Liver (tissue), 3 donors: Measurements from ENCODE around the gene IFRD1.

Experiments used
- ATF3 ChIP-seq: IDR thresholded peaks from 2 replicates; pipeline ENCODE4 v1.6.1; 2016; ENCODE audit warnings: antibody characterized with exemption
- CTCF ChIP-seq: fragments of 150-350 bp; IDR thresholded peaks from 2 replicates; pipeline ENCODE4 v1.5.1; 2017; ENCODE audit warnings: improper control_type of control experiment, low read depth, low read length; ENCODE audit not compliant: missing input control
- EGR1 ChIP-seq, 2 donors: IDR thresholded peaks; 2 replicates each; pipeline ENCODE4 v1.6.1; 2016 to 2018; ENCODE audit warnings: antibody characterized with exemption in 2 of 2, low read depth in 2 of 2
- GABPA ChIP-seq, 2 donors: IDR thresholded peaks in 1 of 2; conservative IDR thresholded peaks in 1 of 2; 2 replicates each; pipeline ENCODE4 v1.6.1; 2016; ENCODE audit warnings: antibody characterized with exemption in 2 of 2, mild to moderate bottlenecking in 1 of 2, moderate library complexity in 1 of 2
- JUND ChIP-seq, 2 donors: IDR thresholded peaks; 2 replicates each; pipeline ENCODE4 v1.6.1; 2016; ENCODE audit warnings: antibody characterized with exemption in 2 of 2
- MAX ChIP-seq: IDR thresholded peaks from 2 replicates; pipeline ENCODE4 v1.6.1; 2016; ENCODE audit warnings: antibody characterized with exemption
- RAD21 ChIP-seq, 2 donors: IDR thresholded peaks; 2 replicates each; pipeline ENCODE4 v1.6.1; 2016; ENCODE audit warnings: antibody characterized with exemption in 2 of 2, mild to moderate bottlenecking in 2 of 2
- REST ChIP-seq: IDR thresholded peaks from 2 replicates; pipeline ENCODE4 v1.6.1; 2016; ENCODE audit warnings: antibody characterized with exemption, mild to moderate bottlenecking
- RXRA ChIP-seq, 2 donors: IDR thresholded peaks; 2 replicates each; pipeline ENCODE4 v1.6.1; 2017 to 2018; ENCODE audit warnings: antibody characterized with exemption in 2 of 2, mild to moderate bottlenecking in 1 of 2
- SP1 ChIP-seq: IDR thresholded peaks from 2 replicates; pipeline ENCODE4 v1.6.1; 2018; ENCODE audit warnings: antibody characterized with exemption, mild to moderate bottlenecking
- TAF1 ChIP-seq: conservative IDR thresholded peaks from 2 replicates; pipeline ENCODE4 v1.6.1; 2016; ENCODE audit warnings: antibody characterized with exemption, mild to moderate bottlenecking
- YY1 ChIP-seq: IDR thresholded peaks from 2 replicates; pipeline ENCODE4 v1.6.1; 2016; ENCODE audit warnings: antibody characterized with exemption, mild to moderate bottlenecking
- donor health status: healthy.
- donor health status: healthy.

GRCh38 chr7:112420236-112420861, 29.9 kb upstream of the IFRD1 start:
- TF ChIP-seq REST (no peak), JUND (IDR thresholded peaks at IDR 0.05) (no peak), YY1 (no peak), GABPA (IDR thresholded peaks at IDR 0.05 in 1 of 2, conservative IDR thresholded peaks at IDR 0.05 in 1 of 2) (no peak), CTCF (no peak), EGR1 (IDR thresholded peaks at IDR 0.05; ENCODE audit: low read depth in 2 of 2) (no peak), MAX (no peak), ATF3 (no peak), SP1 (no peak), TAF1 (no peak), RAD21 (IDR thresholded peaks at IDR 0.05) (no peak), RXRA (IDR thresholded peaks at IDR 0.05) (no peak)
